Neural crest cell (in vitro differentiated cells): Measurements from ENCODE around the gene MARVELD2. TPM values are rescaled to one million over a fixed set of nuclear protein-coding genes. Genes with fewer than 3 reads are reported as not detected.
"Not testable (repeated sequence)": the region's sequence is repeated elsewhere in the genome, so short reads cannot be mapped to it uniquely, and the experiment has no call there.

Experiments
- DNase-seq: peaks from one replicate; pipeline ENCODE4 v3.0.0; 2021; ENCODE audit warnings: low read depth, mixed read lengths, low spot score
- H3K27ac Mint-ChIP-seq: one replicate; pipeline ENCODE4 v1.8.0; 2021; ENCODE audit warnings: mild to moderate bottlenecking, mixed read lengths; ENCODE audit not compliant: unreplicated experiment
- H3K27me3 Mint-ChIP-seq: 2 replicates; pipeline ENCODE4 v1.8.0; 2021; ENCODE audit warnings: low read depth, mild to moderate bottlenecking, mixed read lengths
- H3K36me3 Mint-ChIP-seq: 2 replicates; pipeline ENCODE4 v1.8.0; 2021; ENCODE audit warnings: low read depth, mild to moderate bottlenecking, mixed read lengths
- H3K4me1 Mint-ChIP-seq: 2 replicates; pipeline ENCODE4 v1.8.0; 2021; ENCODE audit warnings: mixed read lengths
- H3K4me3 Mint-ChIP-seq: one replicate; pipeline ENCODE4 v1.8.0; 2021; ENCODE audit warnings: mild to moderate bottlenecking, mixed read lengths
- H3K9me3 Mint-ChIP-seq: 2 replicates; pipeline ENCODE4 v1.8.0; 2021; ENCODE audit warnings: mixed read lengths
- CTCF ChIP-seq: fragments of 200-600 bp; sonication (generic); conservative IDR thresholded peaks from 2 replicates; pipeline ENCODE4 v1.5.0; 2021; ENCODE audit warnings: antibody characterized with exemption, mild to moderate bottlenecking
- long read RNA-seq: library from polyadenylated mRNA; unstranded; transcript quantifications from one replicate; pipeline ENCODE4 v2.0.0, GENCODE V29; 2020
- total RNA-seq: library from RNA; stranded (reverse); gene quantifications from 2 replicates; pipeline ENCODE4 v1.2.1, GENCODE V29; 2021

The MARVELD2 gene, protein sequence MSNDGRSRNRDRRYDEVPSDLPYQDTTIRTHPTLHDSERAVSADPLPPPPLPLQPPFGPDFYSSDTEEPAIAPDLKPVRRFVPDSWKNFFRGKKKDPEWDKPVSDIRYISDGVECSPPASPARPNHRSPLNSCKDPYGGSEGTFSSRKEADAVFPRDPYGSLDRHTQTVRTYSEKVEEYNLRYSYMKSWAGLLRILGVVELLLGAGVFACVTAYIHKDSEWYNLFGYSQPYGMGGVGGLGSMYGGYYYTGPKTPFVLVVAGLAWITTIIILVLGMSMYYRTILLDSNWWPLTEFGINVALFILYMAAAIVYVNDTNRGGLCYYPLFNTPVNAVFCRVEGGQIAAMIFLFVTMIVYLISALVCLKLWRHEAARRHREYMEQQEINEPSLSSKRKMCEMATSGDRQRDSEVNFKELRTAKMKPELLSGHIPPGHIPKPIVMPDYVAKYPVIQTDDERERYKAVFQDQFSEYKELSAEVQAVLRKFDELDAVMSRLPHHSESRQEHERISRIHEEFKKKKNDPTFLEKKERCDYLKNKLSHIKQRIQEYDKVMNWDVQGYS
- total RNA-seq: 0.36 and 0.68 TPM in 2 replicates
- long read RNA-seq, partial matches to known transcripts: 2 of 2 reads
- long read RNA-seq, other reads (novel, unspliced or antisense): 0 of 2 reads

- peak; percentile 56 for TF ChIP-seq CTCF
- peaks cover 28% of the 10 kb centered on the region for H3K36me3 Mint-ChIP-seq
- DNase-seq: no peak
- H3K27me3 Mint-ChIP-seq: peaks cover 31% of the 10 kb centered on the region
- peaks cover 8% of the 10 kb centered on the region for H3K4me1 Mint-ChIP-seq
- H3K9me3 Mint-ChIP-seq: no peaks in the 10 kb centered on the region
- no peak within 1 kb of the TSS for H3K27ac Mint-ChIP-seq
- peak within 1 kb of the TSS; percentile 71 for H3K4me3 Mint-ChIP-seq
Observed at GRCh38 chr5:69414885-69415583, at the start of gene MARVELD2. MARVELD2 (plus strand) TSS chr5:69415116; CDS start chr5:69419386, 4,270 bp downstream.

GRCh38 chr5:69367697-69368279 is 47.1 kb upstream of the MARVELD2 start:
- DNase-seq: no peak
- H3K36me3 Mint-ChIP-seq: peaks cover 4% of the 10 kb centered on the region
- H3K9me3 Mint-ChIP-seq: no peaks in the 10 kb centered on the region
- H3K27ac Mint-ChIP-seq: no peak overlapping the region
- H3K4me3 Mint-ChIP-seq: peak overlapping the region; percentile 99
- no peak for TF ChIP-seq CTCF
- H3K27me3 Mint-ChIP-seq: no peaks in the 10 kb centered on the region
- H3K4me1 Mint-ChIP-seq: peaks cover 36% of the 10 kb centered on the region

DNA sequence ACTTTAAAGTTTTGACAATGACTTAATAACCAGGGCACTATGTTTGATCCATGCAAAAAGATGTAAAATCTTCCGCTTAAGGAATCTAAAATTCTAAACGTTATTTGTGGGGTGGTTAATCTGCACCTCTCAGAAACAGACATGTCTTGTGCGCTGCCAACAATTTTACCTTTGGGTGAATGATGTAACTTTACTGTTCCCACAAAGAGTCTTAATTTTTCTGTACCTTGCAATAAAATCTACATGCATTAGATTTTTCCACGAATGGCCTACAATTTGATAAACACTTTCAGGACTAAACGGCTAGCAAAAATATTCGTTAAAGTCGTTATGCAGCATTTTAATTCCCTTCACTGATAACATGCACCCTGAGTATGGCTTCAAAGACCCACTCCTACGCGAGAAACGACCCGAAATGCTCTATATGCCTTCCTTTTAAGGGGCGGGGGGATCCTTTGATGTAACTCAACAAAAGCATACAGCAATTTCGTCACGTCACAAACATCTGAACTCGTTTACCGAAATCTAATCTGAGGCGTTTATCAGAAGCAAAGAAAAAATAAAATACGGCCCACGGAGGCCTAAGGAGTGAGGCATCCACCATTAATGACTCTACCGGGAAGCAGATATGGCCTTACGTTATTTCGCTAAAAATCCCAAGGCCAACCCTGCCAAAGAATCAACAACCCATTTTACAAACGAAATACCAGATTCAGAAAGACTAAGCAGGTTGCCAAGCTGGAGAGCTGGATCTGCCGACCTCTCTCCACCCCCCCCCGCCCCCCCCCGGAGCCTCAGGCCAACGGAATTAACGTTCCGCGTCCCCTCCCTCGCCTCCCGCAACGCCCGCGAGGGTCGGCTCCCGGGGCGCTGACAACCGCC is 46.2 kb upstream of the MARVELD2 start:
- no peak for DNase-seq
- H3K27ac Mint-ChIP-seq: peak overlapping the region; percentile 99
- peaks cover 36% of the 10 kb centered on the region for H3K4me1 Mint-ChIP-seq
- no peaks in the 10 kb centered on the region for H3K9me3 Mint-ChIP-seq
- no peak for TF ChIP-seq CTCF
- peaks cover 4% of the 10 kb centered on the region for H3K36me3 Mint-ChIP-seq
- peak overlapping the region; percentile 99 for H3K4me3 Mint-ChIP-seq
- H3K27me3 Mint-ChIP-seq: no peaks in the 10 kb centered on the region

GRCh38 chr5:69369340-69370121 is 45.4 kb upstream of the MARVELD2 start, which contains the start of the genes AK6, RAD17 and TAF9:
AK6 (minus strand) TSS chr5:69369520; CDS start chr5:69369490, 30 bp downstream.
RAD17 (plus strand) TSS chr5:69369818; CDS start chr5:69372209, 2,391 bp downstream.
TAF9 (minus strand) TSS chr5:69369520; CDS start chr5:69365737, 3,783 bp downstream.
- peak within 1 kb of the TSS; percentile 100 for H3K27ac Mint-ChIP-seq
- DNase-seq: peak; percentile 82
- peak within 1 kb of the TSS; percentile 99 for H3K4me3 Mint-ChIP-seq
- H3K27me3 Mint-ChIP-seq: no peaks in the 10 kb centered on the region
- TF ChIP-seq CTCF: no peak
- peaks cover 36% of the 10 kb centered on the region for H3K4me1 Mint-ChIP-seq
- no peaks in the 10 kb centered on the region for H3K9me3 Mint-ChIP-seq
- peaks cover 4% of the 10 kb centered on the region for H3K36me3 Mint-ChIP-seq

GRCh38 chr5:69370335-69370734 is 44.6 kb upstream of the MARVELD2 start:
- DNase-seq, H3K9me3 Mint-ChIP-seq, H3K36me3 Mint-ChIP-seq, H3K27me3 Mint-ChIP-seq: not testable (repeated sequence)
- peaks cover 36% of the 10 kb centered on the region for H3K4me1 Mint-ChIP-seq
- peak overlapping the region; percentile 100 for H3K27ac Mint-ChIP-seq
- peak overlapping the region; percentile 94 for H3K4me3 Mint-ChIP-seq
